Esophagus squamous epithelium (tissue), 5 donors: ENCODE data around the gene NTPCR. TPM values are rescaled to one million over a fixed set of nuclear protein-coding genes. Genes with fewer than 3 reads are reported as not detected.

Source experiments
- DNase-seq: peaks from one replicate; lab custom pipeline; 2025; lab: John Stamatoyannopoulos, UW
- H3K27ac ChIP-seq, 4 donors: fragments of 200-600 bp; sonication (generic); one replicate each; pipeline ENCODE4 v1.5.1; 2016 to 2019; ENCODE audit warnings: mild to moderate bottlenecking in 1 of 4
- H3K27me3 ChIP-seq, 4 donors: fragments of 200-600 bp; sonication (generic); 1 replicate in 3 of 4; 2 replicates in 1 of 4; pipeline versions ENCODE4 v1.5.1 to v1.6.0; 2017 to 2021; ENCODE audit warnings: antibody characterized with exemption in 1 of 4
- H3K36me3 ChIP-seq, 3 donors: fragments of 200-600 bp; sonication (generic); one replicate each; pipeline ENCODE4 v1.5.1; 2016 to 2019
- H3K4me1 ChIP-seq, 3 donors: fragments of 200-600 bp; sonication (generic); one replicate each; pipeline ENCODE4 v1.5.1; 2017 to 2019
- H3K4me3 ChIP-seq, 4 donors: fragments of 200-600 bp; sonication (generic); 1 replicate in 3 of 4; 2 replicates in 1 of 4; pipeline ENCODE4 v1.5.1; 2016 to 2019; ENCODE audit warnings: mild to moderate bottlenecking in 2 of 4, moderate library complexity in 1 of 4
- H3K9me3 ChIP-seq, 3 donors: fragments of 200-600 bp; sonication (generic); one replicate each; pipeline ENCODE4 v1.5.1; 2016 to 2019
- CTCF ChIP-seq, 6 experiments: fragments of 450-650 bp in 4 of 6; fragments of 200-600 bp in 2 of 6; sonication (generic) in 2 of 6; IDR thresholded peaks; one replicate each; pipeline ENCODE4 v1.5.1; 2016 to 2019; ENCODE audit warnings: antibody characterized with exemption in 6 of 6, mild to moderate bottlenecking in 4 of 6, moderate library complexity in 4 of 6
- POLR2A ChIP-seq, 4 donors: fragments of 450-650 bp; IDR thresholded peaks; one replicate each; pipeline ENCODE4 v1.6.1; 2017; ENCODE audit warnings: antibody characterized with exemption in 4 of 4, mild to moderate bottlenecking in 4 of 4, moderate library complexity in 3 of 4
- WGBS, 2 donors: methylation state at CpG; one replicate each; pipeline ENCODE4 v1.1.5; 2018; 5-methylcytosine and 5-hydroxymethylcytosine counted together
- intact Hi-C: fragments of 100-400 bp; cut with DNase I; formaldehyde crosslinking; loops from one replicate; pipeline ENCODE4 v1.15.0; 2022
- total RNA-seq, 4 donors: library from RNA; depleted of rRNA; stranded (reverse); fragments of >200 nt; gene quantifications; one replicate each; pipeline ENCODE4 v1.1.0, GENCODE V29; 2016
- donor health status: DM: yes; HTN: yes; CAD: no.

NTPCR gene
- total RNA-seq, 4 donors from 2014 or later = 19.9 to 35.8 (median 23.4) TPM

GRCh38 chr1:232987046-232987773, 36.8 kb downstream of the NTPCR start:
- Histone ChIP-seq H3K9me3 (no peaks in the 10 kb centered on the region), H3K4me1 (peaks cover 0 to 6% (median 0%) of the 10 kb centered on the region in 3 donors), H3K27ac (no peak overlapping the region), H3K27me3 (no peaks in the 10 kb centered on the region), H3K4me3 (no peak overlapping the region), H3K36me3 (peaks cover 0 to 19% (median 0%) of the 10 kb centered on the region in 3 donors)
- DNase-seq = no peak
- 87 to 91% methylated on average over 9 to 11 of the region's 11 CpGs for WGBS, 2 donors
- TF ChIP-seq CTCF (IDR thresholded peaks at IDR 0.05) (no peak), POLR2A (IDR thresholded peaks at IDR 0.05) (no peak)
- intact Hi-C loops = no loop called here

GRCh38 chr1:232987774-232988140, 37.3 kb downstream of the NTPCR start:
- peaks cover 0 to 3% (median 0%) of the 10 kb centered on the region in 3 donors for H3K4me1 ChIP-seq
- H3K9me3 ChIP-seq = no peaks in the 10 kb centered on the region
- TF ChIP-seq POLR2A (IDR thresholded peaks at IDR 0.05) (no peak), CTCF (IDR thresholded peaks at IDR 0.05) (no peak)
- no peak overlapping the region for H3K4me3 ChIP-seq
- no peaks in the 10 kb centered on the region for H3K27me3 ChIP-seq
- H3K36me3 ChIP-seq = peaks cover 0 to 24% (median 0%) of the 10 kb centered on the region in 3 donors
- WGBS, 2 donors = 76 to 82% methylated on average over 3 to 10 of the region's 13 CpGs
- intact Hi-C loops = no loop called here
- H3K27ac ChIP-seq = no peak overlapping the region
- no peak for DNase-seq

GRCh38 chr1:232988572-232989040, 38.2 kb downstream of the NTPCR start:
- no peak for TF ChIP-seq POLR2A (IDR thresholded peaks at IDR 0.05)
- TF ChIP-seq CTCF (IDR thresholded peaks at IDR 0.05) = no peak
- intact Hi-C loops = no loop called here
- no peak for DNase-seq
- Histone ChIP-seq H3K9me3 (peaks cover 0 to 4% (median 3%) of the 10 kb centered on the region in 3 donors), H3K36me3 (peaks cover 0 to 25% (median 0%) of the 10 kb centered on the region in 3 donors), H3K27me3 (no peaks in the 10 kb centered on the region), H3K27ac (no peak overlapping the region), H3K4me3 (no peak overlapping the region), H3K4me1 (no peaks in the 10 kb centered on the region)
- WGBS, 2 donors = 67 to 82% methylated on average over 5 to 6 of the region's 8 CpGs

- DNase-seq = no peak
- no peak for TF ChIP-seq CTCF (IDR thresholded peaks at IDR 0.05)
- TF ChIP-seq POLR2A (IDR thresholded peaks at IDR 0.05) = no peak
Observed at GRCh38 chr1:232990176-232991128, 40.0 kb downstream of the NTPCR start.

More at GRCh38 chr1:232990176-232991128, 40.0 kb downstream of the NTPCR start:
- Histone ChIP-seq H3K4me3 (no peak overlapping the region), H3K4me1 (no peaks in the 10 kb centered on the region), H3K9me3 (peaks cover 0 to 9% (median 6%) of the 10 kb centered on the region in 3 donors), H3K27ac (no peak overlapping the region), H3K36me3 (peaks cover 0 to 22% (median 0%) of the 10 kb centered on the region in 3 donors), H3K27me3 (no peaks in the 10 kb centered on the region)
- 82 to 91% methylated on average over 6 of the region's 20 CpGs for WGBS, 2 donors
- intact Hi-C loops = no loop called here
